Ishikawa (cell line): ENCODE results near the gene HLA-F.

Experiments used
- CEBPB ChIP-seq: IDR thresholded peaks from 2 replicates; pipeline ENCODE4 v1.6.1; 2012
- CREB1 ChIP-seq: IDR thresholded peaks from 2 replicates; pipeline ENCODE4 v1.6.1; 2012; ENCODE audit warnings: low read depth
- EGR1 ChIP-seq: IDR thresholded peaks from 2 replicates; pipeline ENCODE4 v1.6.1; 2012
- EP300 ChIP-seq: IDR thresholded peaks from 2 replicates; pipeline ENCODE4 v1.6.1; 2012; ENCODE audit warnings: borderline replicate concordance
- FOXM1 ChIP-seq: IDR thresholded peaks from 2 replicates; pipeline ENCODE4 v1.6.1; 2012; ENCODE audit warnings: low read depth, borderline replicate concordance
- MAX ChIP-seq: IDR thresholded peaks from 2 replicates; pipeline ENCODE4 v1.6.1; 2012
- NFIC ChIP-seq: IDR thresholded peaks from 2 replicates; pipeline ENCODE4 v1.6.1; 2012
- RAD21 ChIP-seq: IDR thresholded peaks from 2 replicates; pipeline ENCODE4 v1.6.1; 2012; ENCODE audit warnings: low read depth
- REST ChIP-seq: IDR thresholded peaks from 2 replicates; pipeline ENCODE4 v1.6.1; 2012; ENCODE audit warnings: low read depth, mild to moderate bottlenecking
- TAF1 ChIP-seq: IDR thresholded peaks from 2 replicates; pipeline ENCODE4 v1.6.1; 2012; ENCODE audit warnings: low read depth, mild to moderate bottlenecking
- TCF12 ChIP-seq: IDR thresholded peaks from 2 replicates; pipeline ENCODE4 v1.6.1; 2012; ENCODE audit warnings: low read depth
- TEAD4 ChIP-seq: IDR thresholded peaks from 2 replicates; pipeline ENCODE4 v1.6.1; 2012
- USF1 ChIP-seq: IDR thresholded peaks from 2 replicates; pipeline ENCODE4 v1.6.1; 2012
- YY1 ChIP-seq: IDR thresholded peaks from 2 replicates; pipeline ENCODE4 v1.6.1; 2012; ENCODE audit warnings: low read depth
- ZBTB7A ChIP-seq: IDR thresholded peaks from 2 replicates; pipeline ENCODE4 v1.6.1; 2012; ENCODE audit warnings: low read depth

The HLA-F gene

GRCh38 chr6:29679962-29680361 lies 43.3 kb upstream of the HLA-F start:
- TF ChIP-seq TCF12 (no peak), TAF1 (no peak), CEBPB (no peak), CREB1 (no peak), RAD21 (no peak), EGR1 (no peak), ZBTB7A (no peak), NFIC (no peak), USF1 (no peak), FOXM1 (no peak)

GRCh38 chr6:29680416-29680815 lies 42.8 kb upstream of the HLA-F start:
- no peak for TF ChIP-seq REST
- no peak for TF ChIP-seq TEAD4
- TF ChIP-seq FOXM1 = no peak
- TF ChIP-seq TAF1 = no peak
- TF ChIP-seq NFIC = no peak
- TF ChIP-seq RAD21 = no peak
- TF ChIP-seq EGR1 = no peak

GRCh38 chr6:29680904-29681303 lies 42.3 kb upstream of the HLA-F start, which contains the start of gene ZFP57:
Gene ZFP57, minus strand, starts transcription at chr6:29681152. Its CDS starts 4,149 bp downstream, at chr6:29677003.
- no peak for TF ChIP-seq REST
- no peak for TF ChIP-seq USF1
- no peak for TF ChIP-seq EGR1
- TF ChIP-seq YY1 = no peak
- no peak for TF ChIP-seq CEBPB
- no peak for TF ChIP-seq TAF1
- TF ChIP-seq FOXM1 = no peak
- TF ChIP-seq TEAD4 = no peak
- TF ChIP-seq TCF12 = no peak

- TF ChIP-seq YY1 = no peak
- TF ChIP-seq NFIC = no peak
- no peak for TF ChIP-seq TCF12
- TF ChIP-seq MAX = no peak
- TF ChIP-seq TEAD4 = no peak
- no peak for TF ChIP-seq USF1
- TF ChIP-seq EP300 = no peak
- TF ChIP-seq RAD21 = no peak
- TF ChIP-seq REST = no peak
- no peak for TF ChIP-seq CEBPB
- TF ChIP-seq EGR1 = no peak
- no peak for TF ChIP-seq FOXM1
Observed at GRCh38 chr6:29681811-29682210, 41.4 kb upstream of the HLA-F start.

GRCh38 chr6:29685718-29686326 lies 37.4 kb upstream of the HLA-F start:
- TF ChIP-seq FOXM1 (no peak), RAD21 (peak; percentile 28; the same call in 1 of the 2 replicates)
